ENCODE data around the gene TEAD1. TPM values are rescaled to one million over a fixed set of nuclear protein-coding genes. Genes with fewer than 3 reads are reported as not detected.

TEAD1 gene
- polyA plus RNA-seq, 1 donor from 2014 or later = 12.2 TPM

DNA sequence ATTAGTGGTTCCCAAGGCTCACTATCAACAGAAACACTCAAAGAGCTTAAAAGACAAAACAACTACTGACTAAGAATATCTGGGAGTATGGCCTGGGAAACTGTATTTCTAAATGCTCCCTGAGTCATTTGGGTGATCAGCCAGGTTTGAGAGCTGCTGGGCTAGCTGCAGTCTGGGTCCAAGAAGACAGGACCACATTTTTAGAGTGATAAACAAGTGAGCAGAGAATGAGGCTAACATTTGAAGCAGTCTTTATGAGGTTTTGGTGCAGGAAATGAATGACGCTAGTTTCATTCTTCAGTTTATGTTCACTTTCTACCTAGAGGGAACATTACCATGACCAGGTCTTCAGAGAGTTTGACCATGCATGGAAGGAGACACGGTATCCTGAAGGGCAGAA is 97.7 kb downstream of the TEAD1 start:
- Histone ChIP-seq H3K79me2 (replicated peaks; ENCODE audit: insufficient read depth, low read length) (peaks cover 36% of the 10 kb centered on the region), H4K20me1 (ENCODE audit: insufficient read depth) (no peaks in the 10 kb centered on the region), H3K9me2 (ENCODE audit: insufficient read depth, low read length) (no peaks in the 10 kb centered on the region), H3K27me3 (ENCODE audit: insufficient read depth, low read depth, low read length) (no peaks in the 10 kb centered on the region), H3K9me3 (ENCODE audit: low read length) (no peaks in the 10 kb centered on the region), H3F3A (ENCODE audit: insufficient read depth, low read length, poor library complexity, severe bottlenecking) (no peaks in the 10 kb centered on the region), H3K4me3 (ENCODE audit: low read length) (no peak overlapping the region), H3K4me2 (ENCODE audit: low read length) (no peak overlapping the region), H3K36me3 (ENCODE audit: insufficient read depth, low read length) (no peaks in the 10 kb centered on the region), H2AFZ (ENCODE audit: low read depth, low read length) (no peak overlapping the region), H3K9ac (ENCODE audit: low read length) (no peak overlapping the region), H3K27ac (ENCODE audit: low read length) (no peak overlapping the region)
- no peak for TF ChIP-seq POLR2AphosphoS5 (IDR thresholded peaks at IDR 0.05)
- TF ChIP-seq SMC3 (conservative IDR thresholded peaks at IDR 0.05; ENCODE audit: poor library complexity) = no peak

DNA sequence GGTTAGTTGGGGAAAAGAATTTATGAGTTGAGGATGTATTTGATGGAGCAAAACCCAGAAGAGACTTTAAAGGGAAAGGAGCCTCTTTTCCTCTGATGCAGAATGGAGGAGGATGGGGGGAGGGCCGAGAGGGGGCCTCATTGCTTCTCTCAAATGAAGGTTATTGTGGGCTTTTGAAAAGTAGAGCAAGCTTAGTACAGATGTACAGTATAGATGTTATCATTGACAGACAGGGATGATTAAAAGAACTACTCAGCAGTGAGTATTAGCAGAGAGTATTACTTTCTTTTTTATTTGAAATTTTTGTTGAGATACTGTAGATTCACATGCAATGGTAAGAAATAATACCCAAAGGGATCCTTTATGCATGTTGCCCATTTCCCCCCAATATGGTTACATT is 98.1 kb downstream of the TEAD1 start:
- Histone ChIP-seq H2AFZ (ENCODE audit: low read depth, low read length) (no peak overlapping the region), H3K9me3 (ENCODE audit: low read length) (no peaks in the 10 kb centered on the region), H3F3A (ENCODE audit: insufficient read depth, low read length, poor library complexity, severe bottlenecking) (no peaks in the 10 kb centered on the region), H3K36me3 (ENCODE audit: insufficient read depth, low read length) (no peaks in the 10 kb centered on the region), H3K79me2 (replicated peaks; ENCODE audit: insufficient read depth, low read length) (peaks cover 32% of the 10 kb centered on the region), H3K9me2 (ENCODE audit: insufficient read depth, low read length) (no peaks in the 10 kb centered on the region), H3K27ac (ENCODE audit: low read length) (no peak overlapping the region), H3K27me3 (ENCODE audit: insufficient read depth, low read depth, low read length) (no peaks in the 10 kb centered on the region), H3K9ac (ENCODE audit: low read length) (no peak overlapping the region), H4K20me1 (ENCODE audit: insufficient read depth) (no peaks in the 10 kb centered on the region), H3K4me2 (ENCODE audit: low read length) (no peak overlapping the region), H3K4me3 (ENCODE audit: low read length) (no peak overlapping the region)
- no peak for TF ChIP-seq SMC3 (conservative IDR thresholded peaks at IDR 0.05; ENCODE audit: poor library complexity)
- TF ChIP-seq, protein P1, sequence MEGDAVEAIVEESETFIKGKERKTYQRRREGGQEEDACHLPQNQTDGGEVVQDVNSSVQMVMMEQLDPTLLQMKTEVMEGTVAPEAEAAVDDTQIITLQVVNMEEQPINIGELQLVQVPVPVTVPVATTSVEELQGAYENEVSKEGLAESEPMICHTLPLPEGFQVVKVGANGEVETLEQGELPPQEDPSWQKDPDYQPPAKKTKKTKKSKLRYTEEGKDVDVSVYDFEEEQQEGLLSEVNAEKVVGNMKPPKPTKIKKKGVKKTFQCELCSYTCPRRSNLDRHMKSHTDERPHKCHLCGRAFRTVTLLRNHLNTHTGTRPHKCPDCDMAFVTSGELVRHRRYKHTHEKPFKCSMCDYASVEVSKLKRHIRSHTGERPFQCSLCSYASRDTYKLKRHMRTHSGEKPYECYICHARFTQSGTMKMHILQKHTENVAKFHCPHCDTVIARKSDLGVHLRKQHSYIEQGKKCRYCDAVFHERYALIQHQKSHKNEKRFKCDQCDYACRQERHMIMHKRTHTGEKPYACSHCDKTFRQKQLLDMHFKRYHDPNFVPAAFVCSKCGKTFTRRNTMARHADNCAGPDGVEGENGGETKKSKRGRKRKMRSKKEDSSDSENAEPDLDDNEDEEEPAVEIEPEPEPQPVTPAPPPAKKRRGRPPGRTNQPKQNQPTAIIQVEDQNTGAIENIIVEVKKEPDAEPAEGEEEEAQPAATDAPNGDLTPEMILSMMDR (IDR thresholded peaks at IDR 0.05; ENCODE audit: poor library complexity, severe bottlenecking) = no peak
- no peak for TF ChIP-seq MXI1 (conservative IDR thresholded peaks at IDR 0.05; ENCODE audit: poor library complexity, severe bottlenecking)
- TF ChIP-seq POLR2AphosphoS5 (IDR thresholded peaks at IDR 0.05) = no peak
- no peak for TF ChIP-seq EP300 (conservative IDR thresholded peaks at IDR 0.05; ENCODE audit: poor library complexity, severe bottlenecking)
- no peak for TF ChIP-seq TAF1 (IDR thresholded peaks at IDR 0.05; ENCODE audit: low read depth)
- no peak for TF ChIP-seq RAD21 (conservative IDR thresholded peaks at IDR 0.05)
- TF ChIP-seq EZH2 (IDR thresholded peaks at IDR 0.05; ENCODE audit: borderline replicate concordance, insufficient read depth, low read length, poor library complexity, severe bottlenecking) = no peak
- TF ChIP-seq, protein P2, sequence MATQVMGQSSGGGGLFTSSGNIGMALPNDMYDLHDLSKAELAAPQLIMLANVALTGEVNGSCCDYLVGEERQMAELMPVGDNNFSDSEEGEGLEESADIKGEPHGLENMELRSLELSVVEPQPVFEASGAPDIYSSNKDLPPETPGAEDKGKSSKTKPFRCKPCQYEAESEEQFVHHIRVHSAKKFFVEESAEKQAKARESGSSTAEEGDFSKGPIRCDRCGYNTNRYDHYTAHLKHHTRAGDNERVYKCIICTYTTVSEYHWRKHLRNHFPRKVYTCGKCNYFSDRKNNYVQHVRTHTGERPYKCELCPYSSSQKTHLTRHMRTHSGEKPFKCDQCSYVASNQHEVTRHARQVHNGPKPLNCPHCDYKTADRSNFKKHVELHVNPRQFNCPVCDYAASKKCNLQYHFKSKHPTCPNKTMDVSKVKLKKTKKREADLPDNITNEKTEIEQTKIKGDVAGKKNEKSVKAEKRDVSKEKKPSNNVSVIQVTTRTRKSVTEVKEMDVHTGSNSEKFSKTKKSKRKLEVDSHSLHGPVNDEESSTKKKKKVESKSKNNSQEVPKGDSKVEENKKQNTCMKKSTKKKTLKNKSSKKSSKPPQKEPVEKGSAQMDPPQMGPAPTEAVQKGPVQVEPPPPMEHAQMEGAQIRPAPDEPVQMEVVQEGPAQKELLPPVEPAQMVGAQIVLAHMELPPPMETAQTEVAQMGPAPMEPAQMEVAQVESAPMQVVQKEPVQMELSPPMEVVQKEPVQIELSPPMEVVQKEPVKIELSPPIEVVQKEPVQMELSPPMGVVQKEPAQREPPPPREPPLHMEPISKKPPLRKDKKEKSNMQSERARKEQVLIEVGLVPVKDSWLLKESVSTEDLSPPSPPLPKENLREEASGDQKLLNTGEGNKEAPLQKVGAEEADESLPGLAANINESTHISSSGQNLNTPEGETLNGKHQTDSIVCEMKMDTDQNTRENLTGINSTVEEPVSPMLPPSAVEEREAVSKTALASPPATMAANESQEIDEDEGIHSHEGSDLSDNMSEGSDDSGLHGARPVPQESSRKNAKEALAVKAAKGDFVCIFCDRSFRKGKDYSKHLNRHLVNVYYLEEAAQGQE (IDR thresholded peaks at IDR 0.05; ENCODE audit: borderline replicate concordance) = no peak

DNA sequence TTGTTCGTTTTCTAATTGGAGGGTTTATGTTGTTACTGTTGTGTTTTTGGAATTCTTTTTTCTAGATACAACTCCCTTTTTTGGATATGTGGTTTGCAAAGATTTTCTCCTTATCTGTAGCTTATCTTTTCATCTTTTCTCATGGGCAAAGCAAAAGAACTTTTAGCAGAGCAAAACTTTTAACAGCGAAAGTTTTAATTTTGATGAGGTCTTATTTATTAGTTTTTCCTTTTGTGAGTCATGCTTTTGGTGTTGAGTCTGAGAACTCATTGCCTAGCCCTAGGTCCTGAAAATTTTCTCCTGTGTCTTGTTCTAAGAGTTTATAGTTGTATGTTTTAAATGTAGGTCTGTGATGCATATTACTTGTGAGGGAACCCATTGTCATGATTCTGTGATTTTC is 99.4 kb downstream of the TEAD1 start:
- Histone ChIP-seq H4K20me1 (ENCODE audit: insufficient read depth) (no peaks in the 10 kb centered on the region), H3K9me2 (ENCODE audit: insufficient read depth, low read length) (no peaks in the 10 kb centered on the region), H3K4me2 (ENCODE audit: low read length) (no peak overlapping the region), H3K9me3 (ENCODE audit: low read length) (no peaks in the 10 kb centered on the region), H3K27me3 (ENCODE audit: insufficient read depth, low read depth, low read length) (no peaks in the 10 kb centered on the region), H3F3A (ENCODE audit: insufficient read depth, low read length, poor library complexity, severe bottlenecking) (no peaks in the 10 kb centered on the region), H2AFZ (ENCODE audit: low read depth, low read length) (no peak overlapping the region), H3K9ac (ENCODE audit: low read length) (no peak overlapping the region), H3K36me3 (ENCODE audit: insufficient read depth, low read length) (no peaks in the 10 kb centered on the region), H3K27ac (ENCODE audit: low read length) (no peak overlapping the region), H3K4me3 (ENCODE audit: low read length) (no peak overlapping the region), H3K79me2 (replicated peaks; ENCODE audit: insufficient read depth, low read length) (peaks cover 32% of the 10 kb centered on the region)
- no peak for TF ChIP-seq EP300 (conservative IDR thresholded peaks at IDR 0.05; ENCODE audit: poor library complexity, severe bottlenecking)
- no peak for TF ChIP-seq TAF1 (IDR thresholded peaks at IDR 0.05; ENCODE audit: low read depth)
- TF ChIP-seq EZH2 (IDR thresholded peaks at IDR 0.05; ENCODE audit: borderline replicate concordance, insufficient read depth, low read length, poor library complexity, severe bottlenecking) = no peak
- no peak for TF ChIP-seq SMC3 (conservative IDR thresholded peaks at IDR 0.05; ENCODE audit: poor library complexity)
- TF ChIP-seq MXI1 (conservative IDR thresholded peaks at IDR 0.05; ENCODE audit: poor library complexity, severe bottlenecking) = no peak
- no peak for TF ChIP-seq RAD21 (conservative IDR thresholded peaks at IDR 0.05)
- TF ChIP-seq POLR2AphosphoS5 (IDR thresholded peaks at IDR 0.05) = no peak
- TF ChIP-seq, protein P1 (IDR thresholded peaks at IDR 0.05; ENCODE audit: poor library complexity, severe bottlenecking) = no peak
- TF ChIP-seq, protein P2 (IDR thresholded peaks at IDR 0.05; ENCODE audit: borderline replicate concordance) = no peak

Data from neural cell (in vitro differentiated cells).